ES-I3 (cell line): ENCODE results near the gene DEAF1.

ENCODE experiments used
- H3K36me3 ChIP-seq: 2 replicates; pipeline ENCODE4 v1.6.1; 2013; ENCODE audit warnings: mild to moderate bottlenecking, low read length, control low read depth, moderate library complexity; ENCODE audit not compliant: insufficient read depth
- H3K4me1 ChIP-seq: 2 replicates; pipeline ENCODE4 v1.6.1; 2013; ENCODE audit warnings: mild to moderate bottlenecking, control low read depth, low read length; ENCODE audit not compliant: insufficient read depth
- H3K9ac ChIP-seq: 2 replicates; pipeline ENCODE4 v1.6.1; 2013; ENCODE audit warnings: low read depth, mild to moderate bottlenecking, low read length, moderate library complexity
- H3K9me3 ChIP-seq: 2 replicates; pipeline ENCODE4 v1.6.1; 2013; ENCODE audit warnings: mild to moderate bottlenecking, low read length, moderate library complexity; ENCODE audit not compliant: control insufficient read depth, insufficient read depth

Gene DEAF1

GRCh38 chr11:724778-725386, 29.9 kb upstream of the DEAF1 start:
- H3K9me3 ChIP-seq = no peaks in the 10 kb centered on the region
- H3K36me3 ChIP-seq = no peaks in the 10 kb centered on the region
- peaks cover 10% of the 10 kb centered on the region; the same call in 1 of the 2 replicates for H3K4me1 ChIP-seq
- H3K9ac ChIP-seq = no peak overlapping the region

- H3K36me3 ChIP-seq = no peaks in the 10 kb centered on the region
- H3K9me3 ChIP-seq = no peaks in the 10 kb centered on the region
- no peak overlapping the region for H3K9ac ChIP-seq
- peaks cover 10% of the 10 kb centered on the region; the same call in 1 of the 2 replicates for H3K4me1 ChIP-seq
Observed at GRCh38 chr11:724049-724777, 29.2 kb upstream of the DEAF1 start.

GRCh38 chr11:723120-723883, 28.3 kb upstream of the DEAF1 start:
- Histone ChIP-seq H3K9ac (no peak overlapping the region), H3K36me3 (no peaks in the 10 kb centered on the region)

GRCh38 chr11:722346-722811, 27.4 kb upstream of the DEAF1 start:
- Histone ChIP-seq H3K9me3 (no peaks in the 10 kb centered on the region), H3K9ac (no peak overlapping the region), H3K36me3 (no peaks in the 10 kb centered on the region), H3K4me1 (peaks cover 6% of the 10 kb centered on the region; the same call in 1 of the 2 replicates)

More at GRCh38 chr11:723120-723883, 28.3 kb upstream of the DEAF1 start:
- H3K9me3 ChIP-seq = no peaks in the 10 kb centered on the region
- peaks cover 10% of the 10 kb centered on the region; the same call in 1 of the 2 replicates for H3K4me1 ChIP-seq

GRCh38 chr11:721741-722345, 26.8 kb upstream of the DEAF1 start:
- Histone ChIP-seq H3K9ac (no peak overlapping the region), H3K9me3 (no peaks in the 10 kb centered on the region), H3K36me3 (no peaks in the 10 kb centered on the region), H3K4me1 (peaks cover 2% of the 10 kb centered on the region; the same call in 1 of the 2 replicates)

- H3K4me1 ChIP-seq = no peaks in the 10 kb centered on the region; the same call in 1 of the 2 replicates
Observed at GRCh38 chr11:721247-721740, 26.3 kb upstream of the DEAF1 start.

GRCh38 chr11:720642-721246, 25.7 kb upstream of the DEAF1 start:
- Histone ChIP-seq H3K4me1 (no peaks in the 10 kb centered on the region; the same call in 1 of the 2 replicates), H3K36me3 (no peaks in the 10 kb centered on the region), H3K9me3 (no peaks in the 10 kb centered on the region), H3K9ac (peak overlapping the region; percentile 40; the same call in 1 of the 2 replicates)

More at GRCh38 chr11:721247-721740, 26.3 kb upstream of the DEAF1 start:
- Histone ChIP-seq H3K9ac (no peak overlapping the region), H3K9me3 (no peaks in the 10 kb centered on the region), H3K36me3 (no peaks in the 10 kb centered on the region)

- Histone ChIP-seq H3K4me1 (no peaks in the 10 kb centered on the region; the same call in 1 of the 2 replicates), H3K36me3 (no peaks in the 10 kb centered on the region), H3K9me3 (no peaks in the 10 kb centered on the region), H3K9ac (peak overlapping the region; percentile 40; the same call in 1 of the 2 replicates)
Observed at GRCh38 chr11:720017-720641, 25.1 kb upstream of the DEAF1 start.

GRCh38 chr11:719214-720016, 24.4 kb upstream of the DEAF1 start:
- Histone ChIP-seq H3K4me1 (no peaks in the 10 kb centered on the region; the same call in 1 of the 2 replicates), H3K36me3 (no peaks in the 10 kb centered on the region), H3K9ac (no peak overlapping the region), H3K9me3 (no peaks in the 10 kb centered on the region)

GRCh38 chr11:714436-714835, 19.4 kb upstream of the DEAF1 start:
- H3K9ac ChIP-seq = no peak overlapping the region
- H3K4me1 ChIP-seq = peaks cover 10% of the 10 kb centered on the region; the same call in 1 of the 2 replicates
- H3K36me3 ChIP-seq = no peaks in the 10 kb centered on the region; the same call in 1 of the 2 replicates
- H3K9me3 ChIP-seq = no peaks in the 10 kb centered on the region

- no peaks in the 10 kb centered on the region; the same call in 1 of the 2 replicates for H3K36me3 ChIP-seq
- H3K4me1 ChIP-seq = peaks cover 38% of the 10 kb centered on the region; the same call in 1 of the 2 replicates
- H3K9ac ChIP-seq = no peak overlapping the region
- no peaks in the 10 kb centered on the region for H3K9me3 ChIP-seq
Observed at GRCh38 chr11:709109-709997, 14.3 kb upstream of the DEAF1 start.

- Histone ChIP-seq H3K9me3 (no peaks in the 10 kb centered on the region), H3K4me1 (peaks cover 38% of the 10 kb centered on the region; the same call in 1 of the 2 replicates), H3K36me3 (no peaks in the 10 kb centered on the region; the same call in 1 of the 2 replicates), H3K9ac (no peak overlapping the region)
Observed at GRCh38 chr11:708511-708910, 13.5 kb upstream of the DEAF1 start.
